SU-DHL-6 (cell line): ENCODE measurements around the gene MAP3K15.

Experiments
- H2AFZ ChIP-seq: fragments of 200-600 bp; sonication (generic); 2 replicates; pipeline ENCODE4 v1.6.1; 2014; ENCODE audit warnings: low read depth, mild to moderate bottlenecking, moderate library complexity, mixed read lengths, antibody characterized with exemption, low read length; ENCODE audit not compliant: severe bottlenecking
- H3F3A ChIP-seq: fragments of 200-600 bp; shearing (Covaris generic); 2 replicates; pipeline ENCODE4 v1.6.0; 2016; ENCODE audit warnings: antibody characterized with exemption, mild to moderate bottlenecking; ENCODE audit not compliant: insufficient read depth
- H3K27ac ChIP-seq: fragments of 200-600 bp; sonication (generic); 2 replicates; pipeline ENCODE4 v1.5.1; 2016; ENCODE audit warnings: low read depth, mild to moderate bottlenecking, low read length, moderate library complexity, mixed read lengths
- H3K27me3 ChIP-seq: fragments of 200-600 bp; sonication (generic), shearing (Covaris generic); 2 replicates; pipeline ENCODE4 v1.6.0; 2014; ENCODE audit warnings: mild to moderate bottlenecking, low read length
- H3K36me3 ChIP-seq: fragments of 200-600 bp; sonication (generic); 2 replicates; pipeline ENCODE4 v1.6.1; 2014; ENCODE audit warnings: mild to moderate bottlenecking, low read length, mixed read lengths
- H3K4me2 ChIP-seq: fragments of 300-600, 200-600 bp; shearing (Covaris generic), sonication (generic); 2 replicates; pipeline ENCODE4 v1.6.0; 2014; ENCODE audit warnings: low read length, low read depth, mild to moderate bottlenecking; ENCODE audit not compliant: poor library complexity, severe bottlenecking
- H3K4me3 ChIP-seq: fragments of 200-600 bp; sonication (generic); 2 replicates; pipeline ENCODE4 v1.5.1; 2014; ENCODE audit warnings: antibody characterized with exemption, low read length, mild to moderate bottlenecking, mixed read lengths; ENCODE audit not compliant: insufficient read depth, poor library complexity, severe bottlenecking
- H3K79me2 ChIP-seq: fragments of 200-600 bp; sonication (generic); 2 replicates; pipeline ENCODE4 v1.6.1; 2014; ENCODE audit warnings: mild to moderate bottlenecking, low read length, moderate library complexity; ENCODE audit not compliant: insufficient read depth
- H3K9ac ChIP-seq: fragments of 200-600 bp; sonication (generic); 2 replicates; pipeline ENCODE4 v1.7.0; 2014; ENCODE audit warnings: mild to moderate bottlenecking, low read length
- H3K9me2 ChIP-seq: fragments of 200-600 bp; sonication (generic); replicated peaks from 2 replicates; pipeline ENCODE4 v1.6.1; 2014; ENCODE audit warnings: low read length; ENCODE audit not compliant: insufficient read depth
- H3K9me3 ChIP-seq: fragments of 200-600 bp; sonication (generic); 2 replicates; pipeline ENCODE4 v1.6.1; 2014; ENCODE audit warnings: low read length, mixed read lengths; ENCODE audit not compliant: insufficient read depth
- H4K20me1 ChIP-seq: fragments of 200-600 bp; sonication (generic); 2 replicates; pipeline ENCODE4 v1.6.1; 2014; ENCODE audit warnings: low read depth, mild to moderate bottlenecking, antibody characterized with exemption, low read length, moderate library complexity, mixed read lengths
- EZH2phosphoT487 ChIP-seq: fragments of 200-600 bp; sonication (generic), shearing (Covaris generic); conservative IDR thresholded peaks from 2 replicates; pipeline ENCODE4 v1.6.1; 2018; ENCODE audit warnings: mild to moderate bottlenecking, antibody characterized with exemption, low read length, moderate library complexity, mixed read lengths
- TF ChIP-seq, protein P1 (sequence below): fragments of 200-600 bp; sonication (generic); IDR thresholded peaks from one replicate; pipeline ENCODE4 v1.5.1; 2017; ENCODE audit warnings: antibody characterized with exemption, mild to moderate bottlenecking, low read length, moderate library complexity; ENCODE audit not compliant: insufficient read depth, poor library complexity, severe bottlenecking

MAP3K15 gene

DNA sequence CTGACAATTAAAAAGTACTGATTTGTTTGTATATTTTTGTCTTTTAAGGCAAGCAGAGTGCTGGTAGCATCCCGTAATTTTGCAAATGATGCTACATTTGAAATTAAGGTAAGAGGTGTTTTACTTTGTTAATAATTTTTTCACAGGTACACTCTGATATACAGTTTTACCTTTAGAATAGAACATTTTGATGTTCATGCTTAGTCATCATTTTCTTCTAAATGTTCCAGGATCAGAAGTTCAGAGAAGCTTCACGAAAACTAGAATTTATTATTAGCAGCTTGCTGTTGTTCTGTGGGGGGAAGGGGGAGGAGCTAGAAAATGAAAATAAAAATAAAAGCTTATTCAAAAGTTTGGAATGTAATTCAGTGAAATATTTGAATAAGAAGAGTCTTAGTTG, 166.0 kb downstream of the MAP3K15 start:
- H4K20me1 ChIP-seq, result no peaks in the 10 kb centered on the region
- TF ChIP-seq, protein P1, sequence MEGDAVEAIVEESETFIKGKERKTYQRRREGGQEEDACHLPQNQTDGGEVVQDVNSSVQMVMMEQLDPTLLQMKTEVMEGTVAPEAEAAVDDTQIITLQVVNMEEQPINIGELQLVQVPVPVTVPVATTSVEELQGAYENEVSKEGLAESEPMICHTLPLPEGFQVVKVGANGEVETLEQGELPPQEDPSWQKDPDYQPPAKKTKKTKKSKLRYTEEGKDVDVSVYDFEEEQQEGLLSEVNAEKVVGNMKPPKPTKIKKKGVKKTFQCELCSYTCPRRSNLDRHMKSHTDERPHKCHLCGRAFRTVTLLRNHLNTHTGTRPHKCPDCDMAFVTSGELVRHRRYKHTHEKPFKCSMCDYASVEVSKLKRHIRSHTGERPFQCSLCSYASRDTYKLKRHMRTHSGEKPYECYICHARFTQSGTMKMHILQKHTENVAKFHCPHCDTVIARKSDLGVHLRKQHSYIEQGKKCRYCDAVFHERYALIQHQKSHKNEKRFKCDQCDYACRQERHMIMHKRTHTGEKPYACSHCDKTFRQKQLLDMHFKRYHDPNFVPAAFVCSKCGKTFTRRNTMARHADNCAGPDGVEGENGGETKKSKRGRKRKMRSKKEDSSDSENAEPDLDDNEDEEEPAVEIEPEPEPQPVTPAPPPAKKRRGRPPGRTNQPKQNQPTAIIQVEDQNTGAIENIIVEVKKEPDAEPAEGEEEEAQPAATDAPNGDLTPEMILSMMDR, result no peak
- no peak for TF ChIP-seq EZH2phosphoT487
- H3K27me3 ChIP-seq, result no peaks in the 10 kb centered on the region
- no peaks in the 10 kb centered on the region for H3K9me3 ChIP-seq
- H3K4me2 ChIP-seq, result no peak overlapping the region
- no peaks in the 10 kb centered on the region for H3K9me2 ChIP-seq
- H3K36me3 ChIP-seq, result 0 out of 2 replicates have a peak, but pooled peaks cover 2% of the 10 kb centered on the region
- H2AFZ ChIP-seq, result no peak overlapping the region
- no peak overlapping the region for H3K27ac ChIP-seq
- no peaks in the 10 kb centered on the region for H3F3A ChIP-seq
- no peak overlapping the region for H3K9ac ChIP-seq
- peaks cover 31% of the 10 kb centered on the region for H3K79me2 ChIP-seq
- no peak overlapping the region for H3K4me3 ChIP-seq

DNA sequence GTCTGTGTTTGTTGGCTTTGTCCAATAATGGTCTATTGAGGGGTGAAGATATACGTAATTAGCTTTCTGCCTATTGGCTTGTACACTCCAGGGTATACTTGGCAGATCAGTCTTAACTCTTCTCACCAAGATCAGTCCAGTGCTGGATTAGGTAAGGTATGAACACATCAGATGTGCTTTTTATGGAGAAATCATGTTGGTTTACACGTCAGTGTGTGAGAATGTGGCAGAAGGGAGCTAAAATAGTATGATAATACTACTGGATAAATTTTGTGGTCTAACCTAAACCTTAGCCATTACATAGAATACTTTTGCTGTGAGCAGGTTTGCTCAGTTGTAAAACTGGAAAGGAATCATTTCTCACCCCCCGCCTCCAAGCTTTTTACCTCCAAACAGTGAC, 167.4 kb downstream of the MAP3K15 start:
- H3K36me3 ChIP-seq, result 0 out of 2 replicates have a peak, but pooled peaks cover 2% of the 10 kb centered on the region
- no peaks in the 10 kb centered on the region for H3K9me2 ChIP-seq
- H3K4me3 ChIP-seq, result no peak overlapping the region
- no peaks in the 10 kb centered on the region for H3K27me3 ChIP-seq
- no peak overlapping the region for H3K27ac ChIP-seq
- H3K9me3 ChIP-seq, result no peaks in the 10 kb centered on the region
- no peak overlapping the region for H3K9ac ChIP-seq
- H3F3A ChIP-seq, result no peaks in the 10 kb centered on the region
- no peaks in the 10 kb centered on the region for H4K20me1 ChIP-seq
- H3K79me2 ChIP-seq, result peaks cover 35% of the 10 kb centered on the region
- H3K4me2 ChIP-seq, result no peak overlapping the region
- TF ChIP-seq EZH2phosphoT487, result no peak
- TF ChIP-seq, protein P1, result no peak
- no peak overlapping the region for H2AFZ ChIP-seq

DNA sequence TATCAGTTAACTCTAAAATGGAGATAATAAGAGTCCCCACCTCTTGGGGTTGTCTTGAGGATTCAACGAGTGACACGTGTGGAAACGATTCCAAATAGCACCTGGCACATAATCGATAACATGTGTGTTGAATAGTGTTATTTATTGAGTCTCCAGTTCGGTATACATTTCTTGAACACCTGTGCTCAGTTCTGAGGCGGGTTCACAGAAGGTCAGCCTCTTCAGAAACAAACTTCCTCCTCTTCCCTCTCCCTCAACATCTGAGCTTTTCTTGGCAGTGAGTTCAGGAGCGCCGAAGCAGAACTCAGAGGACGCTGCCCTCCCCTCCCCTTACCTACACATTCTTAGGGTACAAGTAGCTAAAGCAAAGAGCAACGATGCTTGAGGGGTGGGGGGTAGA, 170.6 kb downstream of the MAP3K15 start:
- peaks cover 35% of the 10 kb centered on the region for H3K79me2 ChIP-seq
- H3K4me3 ChIP-seq, result peak overlapping the region; percentile 77
- no peak overlapping the region for H3K27ac ChIP-seq

More for the DNA sequence above, 170.6 kb downstream of the MAP3K15 start:
- H3K9me2 ChIP-seq, result no peaks in the 10 kb centered on the region
- H4K20me1 ChIP-seq, result no peaks in the 10 kb centered on the region
- H3F3A ChIP-seq, result no peaks in the 10 kb centered on the region
- no peaks in the 10 kb centered on the region for H3K36me3 ChIP-seq
- no peaks in the 10 kb centered on the region for H3K27me3 ChIP-seq
- peak overlapping the region; percentile 93 for H3K4me2 ChIP-seq
- peak overlapping the region; percentile 81 for H3K9ac ChIP-seq
- TF ChIP-seq, protein P1, result no peak
- TF ChIP-seq EZH2phosphoT487, result no peak
- no peak overlapping the region for H2AFZ ChIP-seq
- H3K9me3 ChIP-seq, result no peaks in the 10 kb centered on the region
